Measurements from ENCODE around the gene NR5A2. TPM values are rescaled to one million over a fixed set of nuclear protein-coding genes. Genes with fewer than 3 reads are reported as not detected.
A peak's percentile ranks its signal among the peaks of the same experiment; 100 is the strongest.

NR5A2 gene
- total and polyA plus RNA-seq, 2 donors from 2014 or later: 0.13 to 6.3 TPM

DNA sequence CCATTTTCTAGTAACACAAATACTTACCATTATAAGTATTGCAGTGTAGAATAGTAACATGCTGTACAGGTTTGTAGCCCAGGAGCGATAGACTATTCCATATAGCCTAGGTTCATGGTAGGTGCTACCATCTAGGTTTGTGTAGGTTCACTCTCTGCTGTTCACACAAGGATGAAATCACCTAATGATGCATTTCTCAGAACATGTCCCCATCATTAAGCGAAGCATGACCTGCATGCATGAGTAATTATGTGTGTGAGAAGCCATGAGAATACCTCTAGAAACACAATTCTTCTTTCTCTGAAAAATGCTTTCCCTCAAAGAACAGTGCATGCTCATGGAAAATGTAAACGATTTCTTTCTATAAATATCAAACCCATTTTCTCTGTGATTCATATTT is 69.3 kb downstream of the NR5A2 start:
- FAIRE-seq: no peak
- TF ChIP-seq, protein P1, sequence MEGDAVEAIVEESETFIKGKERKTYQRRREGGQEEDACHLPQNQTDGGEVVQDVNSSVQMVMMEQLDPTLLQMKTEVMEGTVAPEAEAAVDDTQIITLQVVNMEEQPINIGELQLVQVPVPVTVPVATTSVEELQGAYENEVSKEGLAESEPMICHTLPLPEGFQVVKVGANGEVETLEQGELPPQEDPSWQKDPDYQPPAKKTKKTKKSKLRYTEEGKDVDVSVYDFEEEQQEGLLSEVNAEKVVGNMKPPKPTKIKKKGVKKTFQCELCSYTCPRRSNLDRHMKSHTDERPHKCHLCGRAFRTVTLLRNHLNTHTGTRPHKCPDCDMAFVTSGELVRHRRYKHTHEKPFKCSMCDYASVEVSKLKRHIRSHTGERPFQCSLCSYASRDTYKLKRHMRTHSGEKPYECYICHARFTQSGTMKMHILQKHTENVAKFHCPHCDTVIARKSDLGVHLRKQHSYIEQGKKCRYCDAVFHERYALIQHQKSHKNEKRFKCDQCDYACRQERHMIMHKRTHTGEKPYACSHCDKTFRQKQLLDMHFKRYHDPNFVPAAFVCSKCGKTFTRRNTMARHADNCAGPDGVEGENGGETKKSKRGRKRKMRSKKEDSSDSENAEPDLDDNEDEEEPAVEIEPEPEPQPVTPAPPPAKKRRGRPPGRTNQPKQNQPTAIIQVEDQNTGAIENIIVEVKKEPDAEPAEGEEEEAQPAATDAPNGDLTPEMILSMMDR (IDR thresholded peaks at IDR 0.05; ENCODE audit: borderline replicate concordance, extremely low read depth, insufficient read depth): no peak
- intact Hi-C loops (cut with DNase I): no loop called here

DNA sequence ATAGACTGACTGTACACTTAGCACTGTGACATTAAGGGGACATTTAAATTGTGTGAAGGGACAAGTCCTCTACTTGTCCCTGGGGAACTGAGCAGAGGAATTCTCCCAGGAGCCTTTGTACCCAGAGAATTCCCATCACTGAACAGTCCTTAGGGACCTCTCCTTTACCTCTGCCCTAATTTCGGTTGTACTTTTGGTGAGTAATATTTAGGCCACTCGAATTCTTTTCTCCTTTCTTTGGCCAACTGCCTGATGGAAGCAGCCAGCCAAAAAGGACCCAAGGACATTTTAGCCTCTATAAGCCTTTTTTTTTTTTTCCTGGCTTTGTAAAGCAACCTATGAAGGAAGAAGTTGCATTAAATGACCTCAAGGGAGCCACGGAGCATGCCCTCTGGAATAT is 71.5 kb downstream of the NR5A2 start:
- intact Hi-C loops (cut with DNase I): no loop called here
- no peaks in the 10 kb centered on the region for H3K4me1 ChIP-seq (ENCODE audit: control insufficient read depth in 2 of 3, insufficient read depth in 2 of 3, low read depth in 1 of 3, low read length in 3 of 3)
- FAIRE-seq: no peak

More for the DNA sequence above, 69.3 kb downstream of the NR5A2 start:
- H3K4me1 ChIP-seq (ENCODE audit: control insufficient read depth in 2 of 3, insufficient read depth in 2 of 3, low read depth in 1 of 3, low read length in 3 of 3): no peaks in the 10 kb centered on the region
- no peak overlapping the region for H3K27ac ChIP-seq (ENCODE audit: low read depth in 2 of 2, low read length in 2 of 2)
- DNase-seq: peak in 1 of 5 donors; percentile 23
- no peak overlapping the region for H3K9ac ChIP-seq (ENCODE audit: low read length in 3 of 3)
- H3K36me3 ChIP-seq (ENCODE audit: control insufficient read depth in 2 of 3, insufficient read depth in 3 of 3, low read length in 3 of 3): no peaks in the 10 kb centered on the region
- no peak overlapping the region for H3K4me3 ChIP-seq (ENCODE audit: low read length in 3 of 3)
- no peaks in the 10 kb centered on the region for H3K9me3 ChIP-seq (ENCODE audit: control insufficient read depth in 2 of 3, insufficient read depth in 1 of 3, low read length in 3 of 3)
- H3K27me3 ChIP-seq (ENCODE audit: control insufficient read depth, insufficient read depth, low read length): no peaks in the 10 kb centered on the region

DNA sequence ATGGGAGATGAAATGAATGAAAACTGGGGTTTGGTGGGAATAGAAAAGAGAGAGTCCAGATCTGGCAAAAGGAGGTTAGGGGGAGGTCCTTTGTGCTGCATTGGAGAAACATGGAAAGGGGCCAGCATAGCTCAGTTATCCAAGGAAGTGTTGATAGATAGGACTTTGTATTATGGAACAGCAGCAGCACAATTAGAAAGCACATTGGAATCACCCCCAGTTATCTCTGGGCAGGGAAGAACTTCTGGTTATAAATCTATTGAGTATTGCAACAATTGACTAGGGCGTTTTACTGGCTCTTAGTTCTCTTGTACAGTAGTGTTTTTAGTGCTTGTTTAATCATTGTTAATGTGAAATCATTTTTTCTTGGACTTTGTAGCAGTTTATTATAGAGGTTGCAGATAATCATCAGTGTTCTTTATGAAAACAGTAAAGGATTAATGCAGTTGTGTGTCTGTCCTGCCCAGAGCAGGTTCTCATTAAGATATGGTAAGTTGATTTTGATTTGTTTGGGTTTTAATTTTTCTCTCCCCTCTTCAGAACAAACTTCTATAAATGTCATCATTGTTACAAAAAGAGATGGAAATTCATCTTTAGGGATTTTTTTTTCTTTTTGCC is 76.6 kb downstream of the NR5A2 start:
- no peak for DNase-seq
- Histone ChIP-seq H3K4me3 (ENCODE audit: low read length in 3 of 3) (no peak overlapping the region), H3K27me3 (ENCODE audit: control insufficient read depth, insufficient read depth, low read length) (no peaks in the 10 kb centered on the region), H3K9ac (ENCODE audit: low read length in 3 of 3) (no peak overlapping the region), H3K9me3 (ENCODE audit: control insufficient read depth in 2 of 3, insufficient read depth in 1 of 3, low read length in 3 of 3) (no peaks in the 10 kb centered on the region), H3K36me3 (ENCODE audit: control insufficient read depth in 2 of 3, insufficient read depth in 3 of 3, low read length in 3 of 3) (no peaks in the 10 kb centered on the region), H3K4me1 (ENCODE audit: control insufficient read depth in 2 of 3, insufficient read depth in 2 of 3, low read depth in 1 of 3, low read length in 3 of 3) (no peaks in the 10 kb centered on the region), H3K27ac (ENCODE audit: low read depth in 2 of 2, low read length in 2 of 2) (no peak overlapping the region)
- intact Hi-C loops (cut with DNase I): no loop called here
- TF ChIP-seq, protein P1 (IDR thresholded peaks at IDR 0.05; ENCODE audit: borderline replicate concordance, extremely low read depth, insufficient read depth): no peak
- FAIRE-seq: no peak

More for the DNA sequence above, 71.5 kb downstream of the NR5A2 start:
- Histone ChIP-seq H3K27me3 (ENCODE audit: control insufficient read depth, insufficient read depth, low read length) (no peaks in the 10 kb centered on the region), H3K4me3 (ENCODE audit: low read length in 3 of 3) (no peak overlapping the region), H3K36me3 (ENCODE audit: control insufficient read depth in 2 of 3, insufficient read depth in 3 of 3, low read length in 3 of 3) (no peaks in the 10 kb centered on the region), H3K9ac (ENCODE audit: low read length in 3 of 3) (no peak overlapping the region), H3K27ac (ENCODE audit: low read depth in 2 of 2, low read length in 2 of 2) (no peak overlapping the region), H3K9me3 (ENCODE audit: control insufficient read depth in 2 of 3, insufficient read depth in 1 of 3, low read length in 3 of 3) (no peaks in the 10 kb centered on the region)
- TF ChIP-seq, protein P1 (IDR thresholded peaks at IDR 0.05; ENCODE audit: borderline replicate concordance, extremely low read depth, insufficient read depth): no peak
- no peak for DNase-seq
